Mesenchymal stem cell (in vitro differentiated cells and primary cell): ENCODE results near the gene UBALD2.
"Not testable (repeated sequence)": the region's sequence is repeated elsewhere in the genome, so short reads cannot be mapped to it uniquely, and the experiment has no call there.

Experiments used
- DNase-seq: peaks from one replicate; pipeline ENCODE4 v3.0.0-alpha.2; 2013
- H2AFZ ChIP-seq: one replicate; pipeline ENCODE4 v1.6.1; 2013; ENCODE audit warnings: low read depth, mild to moderate bottlenecking, control low read depth, inconsistent platforms, low read length, moderate library complexity
- H2AK5ac ChIP-seq: 2 replicates; pipeline ENCODE4 v1.6.1; 2013; ENCODE audit warnings: low read length, moderate library complexity, mild to moderate bottlenecking, inconsistent platforms; ENCODE audit not compliant: severe bottlenecking
- H2BK120ac ChIP-seq: one replicate; pipeline ENCODE4 v1.6.1; 2013; ENCODE audit warnings: low read depth, mild to moderate bottlenecking, inconsistent platforms, low read length, moderate library complexity
- H2BK12ac ChIP-seq, 2 experiments: one replicate each; pipeline ENCODE4 v1.6.1; 2013; ENCODE audit warnings: inconsistent platforms in 2 of 2, low read length in 2 of 2, mild to moderate bottlenecking in 2 of 2, moderate library complexity in 2 of 2, control low read depth in 1 of 2
- H2BK15ac ChIP-seq: one replicate; pipeline ENCODE4 v1.6.1; 2013; ENCODE audit warnings: mild to moderate bottlenecking, low read depth, inconsistent platforms; ENCODE audit not compliant: poor library complexity, severe bottlenecking
- H2BK5ac ChIP-seq: 2 replicates; pipeline ENCODE4 v1.6.1; 2013; ENCODE audit warnings: low read depth, mild to moderate bottlenecking, low read length, control low read depth, inconsistent platforms; ENCODE audit not compliant: poor library complexity, severe bottlenecking
- H3K14ac ChIP-seq, 2 experiments: one replicate each; pipeline ENCODE4 v1.6.1; 2013; ENCODE audit warnings: inconsistent platforms in 2 of 2, low read length in 2 of 2, control low read depth in 1 of 2, mild to moderate bottlenecking in 1 of 2, moderate library complexity in 1 of 2
- H3K18ac ChIP-seq, 2 experiments: one replicate each; pipeline ENCODE4 v1.6.1; 2013; ENCODE audit warnings: inconsistent platforms in 2 of 2, low read length in 2 of 2, control low read depth in 1 of 2, low read depth in 1 of 2, mild to moderate bottlenecking in 1 of 2
- H3K23ac ChIP-seq, 2 experiments: one replicate each; pipeline ENCODE4 v1.6.1; 2013; ENCODE audit warnings: inconsistent platforms in 2 of 2, low read length in 2 of 2, mild to moderate bottlenecking in 2 of 2, moderate library complexity in 2 of 2, control low read depth in 1 of 2
- H3K27ac ChIP-seq: 2 replicates; pipeline ENCODE4 v1.5.1; 2013; ENCODE audit warnings: mild to moderate bottlenecking, moderate library complexity, low read length, control low read depth, inconsistent platforms; ENCODE audit not compliant: poor library complexity, severe bottlenecking
- H3K27me3 ChIP-seq, 2 experiments: 2 replicates each; pipeline versions ENCODE4 v1.6.1 to v1.7.0; 2013; ENCODE audit warnings: low read length in 2 of 2, mild to moderate bottlenecking in 2 of 2, moderate library complexity in 2 of 2, control low read depth in 1 of 2, inconsistent platforms in 1 of 2; ENCODE audit not compliant: control insufficient read depth in 1 of 2, insufficient read depth in 1 of 2
- H3K36me3 ChIP-seq, 2 experiments: 2 replicates each; pipeline versions ENCODE4 v1.6.1 to v1.7.0; 2013; ENCODE audit warnings: low read length in 2 of 2, control low read depth in 1 of 2, inconsistent platforms in 1 of 2, low read depth in 1 of 2, mild to moderate bottlenecking in 1 of 2; ENCODE audit not compliant: insufficient read depth in 2 of 2, control insufficient read depth in 1 of 2
- H3K4ac ChIP-seq, 2 experiments: one replicate each; pipeline ENCODE4 v1.6.1; 2013; ENCODE audit warnings: inconsistent platforms in 2 of 2, low read length in 2 of 2, mild to moderate bottlenecking in 2 of 2, moderate library complexity in 2 of 2, control low read depth in 1 of 2, low read depth in 1 of 2
- H3K4me1 ChIP-seq: 2 replicates; pipeline ENCODE4 v1.6.1; 2013; ENCODE audit warnings: low read depth, low read length, control low read depth; ENCODE audit not compliant: control insufficient read depth, insufficient read depth
- H3K4me2 ChIP-seq: 2 replicates; pipeline ENCODE4 v1.6.1; 2013; ENCODE audit warnings: low read length, mild to moderate bottlenecking, inconsistent platforms; ENCODE audit not compliant: poor library complexity, severe bottlenecking
- H3K4me3 ChIP-seq, 2 experiments: 2 replicates each; pipeline versions ENCODE4 v1.5.1 to v1.7.0; 2013; ENCODE audit warnings: low read length in 2 of 2, mild to moderate bottlenecking in 2 of 2, control low read depth in 1 of 2, low read depth in 1 of 2; ENCODE audit not compliant: insufficient read depth in 1 of 2
- H3K79me1 ChIP-seq: replicated peaks from 2 replicates; pipeline ENCODE4 v1.6.1; 2013; ENCODE audit warnings: mild to moderate bottlenecking, control low read depth, low read length, inconsistent platforms; ENCODE audit not compliant: poor library complexity, severe bottlenecking
- H3K9ac ChIP-seq: 2 replicates; pipeline ENCODE4 v1.7.0; 2013; ENCODE audit warnings: mild to moderate bottlenecking, low read length, moderate library complexity
- H3K9me3 ChIP-seq: 2 replicates; pipeline ENCODE4 v1.7.0; 2013; ENCODE audit warnings: mild to moderate bottlenecking, low read length; ENCODE audit not compliant: control insufficient read depth
- H4K8ac ChIP-seq: one replicate; pipeline ENCODE4 v1.6.1; 2013; ENCODE audit warnings: inconsistent platforms, mild to moderate bottlenecking, low read length, moderate library complexity
- H4K91ac ChIP-seq: one replicate; pipeline ENCODE4 v1.6.1; 2013; ENCODE audit warnings: mild to moderate bottlenecking, low read length, inconsistent platforms
- WGBS: methylation state at CpG from one replicate; pipeline ENCODE4 v1.1.7; 2013; ENCODE audit warnings: mixed read lengths; 5-methylcytosine and 5-hydroxymethylcytosine counted together

Gene UBALD2

GRCh38 chr17:76253841-76254240, 11.3 kb upstream of the UBALD2 start:
- Histone ChIP-seq H4K91ac (no peak overlapping the region), H3K9ac (no peak overlapping the region), H3K14ac (no peak overlapping the region), H2BK5ac (no peak overlapping the region), H3K36me3 (no peaks in the 10 kb centered on the region), H3K27ac (no peak overlapping the region), H2BK12ac (no peak overlapping the region), H3K27me3 (no peaks in the 10 kb centered on the region), H3K79me1 (no peaks in the 10 kb centered on the region), H3K4me3 (no peak overlapping the region), H3K23ac (no peak overlapping the region), H3K4me2 (no peak overlapping the region), H3K9me3 (no peaks in the 10 kb centered on the region), H2BK120ac (no peak overlapping the region), H2AK5ac (no peak overlapping the region), H3K18ac (no peak overlapping the region), H2BK15ac (no peak overlapping the region), H2AFZ (no peak overlapping the region), H3K4ac (no peak overlapping the region), H3K4me1 (peaks cover 17% of the 10 kb centered on the region), H4K8ac (no peak overlapping the region)
- 92% methylated on average over 7 of the region's 7 CpGs for WGBS
- DNase-seq: no peak

DNA sequence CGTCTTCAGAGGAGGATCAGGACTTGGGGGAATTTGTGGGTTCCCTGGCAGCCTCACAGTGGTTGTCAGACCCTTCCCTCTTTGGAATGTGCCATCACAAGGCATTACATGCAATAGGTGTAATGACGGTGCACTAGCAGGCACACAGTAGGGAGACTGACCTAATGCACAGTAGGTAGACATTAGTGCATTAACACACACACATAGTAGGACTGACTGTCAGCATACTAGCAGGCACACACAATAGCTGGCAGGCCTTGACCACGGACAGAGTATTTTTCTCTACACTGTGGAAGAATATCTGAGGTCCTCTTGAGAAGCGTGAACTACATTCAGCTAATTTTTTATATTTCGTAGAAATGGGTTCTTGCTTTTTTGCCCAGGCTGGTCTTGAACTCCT, 10.9 kb upstream of the UBALD2 start:
- Histone ChIP-seq H3K4me2 (no peak overlapping the region), H2BK120ac (no peak overlapping the region), H4K91ac (no peak overlapping the region), H3K9ac (no peak overlapping the region), H2BK5ac (no peak overlapping the region), H2AFZ (no peak overlapping the region), H3K4ac (no peak overlapping the region), H3K4me3 (no peak overlapping the region), H3K23ac (no peak overlapping the region), H2BK15ac (no peak overlapping the region), H3K18ac (peak overlapping the region in 1 of 2 experiments; percentile 67), H3K79me1 (no peaks in the 10 kb centered on the region), H4K8ac (no peak overlapping the region), H3K14ac (peak overlapping the region in 1 of 2 experiments; percentile 98), H2BK12ac (peak overlapping the region in 1 of 2 experiments; percentile 45), H3K4me1 (peaks cover 17% of the 10 kb centered on the region), H3K27ac (no peak overlapping the region), H3K27me3 (no peaks in the 10 kb centered on the region), H3K36me3 (no peaks in the 10 kb centered on the region), H2AK5ac (no peak overlapping the region), H3K9me3 (no peaks in the 10 kb centered on the region)
- DNase-seq: no peak
- 96% methylated on average over 5 of the region's 5 CpGs for WGBS

GRCh38 chr17:76255801-76256429, 9.2 kb upstream of the UBALD2 start:
- H3K4me1 ChIP-seq: peaks cover 16% of the 10 kb centered on the region
- peak; percentile 33 for DNase-seq
- H4K91ac ChIP-seq: no peak overlapping the region
- no peak overlapping the region for H2BK120ac ChIP-seq
- H3K4ac ChIP-seq: no peak overlapping the region
- no peak overlapping the region for H3K4me2 ChIP-seq
- no peak overlapping the region for H2BK12ac ChIP-seq
- no peak overlapping the region for H4K8ac ChIP-seq
- H3K36me3 ChIP-seq: no peaks in the 10 kb centered on the region
- H3K27ac ChIP-seq: no peak overlapping the region
- H2BK5ac ChIP-seq: no peak overlapping the region
- no peak overlapping the region for H2BK15ac ChIP-seq
- peak overlapping the region; percentile 19 for H2AK5ac ChIP-seq
- no peaks in the 10 kb centered on the region for H3K79me1 ChIP-seq
- no peak overlapping the region for H2AFZ ChIP-seq
- no peak overlapping the region for H3K9ac ChIP-seq
- H3K4me3 ChIP-seq: no peak overlapping the region
- no peak overlapping the region for H3K18ac ChIP-seq
- no peak overlapping the region for H3K23ac ChIP-seq
- H3K14ac ChIP-seq: no peak overlapping the region
- no peaks in the 10 kb centered on the region for H3K27me3 ChIP-seq
- no peaks in the 10 kb centered on the region for H3K9me3 ChIP-seq
- WGBS: 82% methylated on average over 6 of the region's 6 CpGs

GRCh38 chr17:76256430-76257050, 8.6 kb upstream of the UBALD2 start:
- not testable (repeated sequence) for H3K9me3 ChIP-seq, H3K18ac ChIP-seq
- 89% methylated on average over 19 of the region's 19 CpGs for WGBS

More at GRCh38 chr17:76256430-76257050, 8.6 kb upstream of the UBALD2 start:
- not testable (repeated sequence) for H3K4me2 ChIP-seq, H2AK5ac ChIP-seq, H3K9ac ChIP-seq, H3K14ac ChIP-seq, H2AFZ ChIP-seq, H3K36me3 ChIP-seq, H3K27ac ChIP-seq, H3K27me3 ChIP-seq, H2BK5ac ChIP-seq, H3K4me3 ChIP-seq, H3K79me1 ChIP-seq, H2BK15ac ChIP-seq, H2BK120ac ChIP-seq, H3K23ac ChIP-seq, H3K4ac ChIP-seq, H4K91ac ChIP-seq, DNase-seq
- peak overlapping the region; percentile 5 to 43 for H2BK12ac ChIP-seq
- peak overlapping the region; percentile 50 for H4K8ac ChIP-seq
- peaks cover 14% of the 10 kb centered on the region for H3K4me1 ChIP-seq
